Activated naive CD4-positive, alpha-beta T cell treated with Interleukin-2 at 50 U/mL for 16 hours (primary cell): ENCODE measurements around the gene OSTM1.
A peak's percentile ranks its signal among the peaks of the same experiment; 100 is the strongest.

Experiments
- DNase-seq: peaks from one replicate; pipeline ENCODE4 v3.0.0-alpha.2; 2020

Gene OSTM1

GRCh38 chr6:108074359-108075144, at the start of gene OSTM1:
OSTM1 (minus strand) TSS chr6:108074741; CDS start chr6:108074651, 90 bp downstream.
- DNase-seq = peak; percentile 95

DNA sequence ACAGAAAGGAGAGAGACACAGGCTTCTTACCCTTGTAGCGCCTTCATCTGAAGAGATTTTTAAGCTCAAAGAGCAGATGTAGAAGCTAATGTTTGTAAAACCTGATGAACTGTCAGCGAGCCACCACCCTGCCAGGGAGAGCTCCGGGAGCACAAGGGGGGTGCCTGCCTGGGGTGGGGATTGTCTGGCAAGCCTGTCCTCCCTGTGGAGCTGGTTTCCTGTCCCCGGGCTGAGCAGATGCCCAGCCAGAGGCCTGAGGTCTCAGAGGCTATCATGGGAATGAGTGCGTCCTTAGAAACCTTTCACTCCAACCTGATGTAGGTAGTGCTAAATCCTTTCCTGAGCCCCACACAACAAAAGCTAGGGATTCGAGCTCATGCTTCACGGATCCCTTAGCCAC, 49.4 kb upstream of the OSTM1 start:
- no peak for DNase-seq

- no peak for DNase-seq
Observed at GRCh38 chr6:108123481-108123929, 49.0 kb upstream of the OSTM1 start.

GRCh38 chr6:108121612-108122011, 47.1 kb upstream of the OSTM1 start:
- no peak for DNase-seq

DNA sequence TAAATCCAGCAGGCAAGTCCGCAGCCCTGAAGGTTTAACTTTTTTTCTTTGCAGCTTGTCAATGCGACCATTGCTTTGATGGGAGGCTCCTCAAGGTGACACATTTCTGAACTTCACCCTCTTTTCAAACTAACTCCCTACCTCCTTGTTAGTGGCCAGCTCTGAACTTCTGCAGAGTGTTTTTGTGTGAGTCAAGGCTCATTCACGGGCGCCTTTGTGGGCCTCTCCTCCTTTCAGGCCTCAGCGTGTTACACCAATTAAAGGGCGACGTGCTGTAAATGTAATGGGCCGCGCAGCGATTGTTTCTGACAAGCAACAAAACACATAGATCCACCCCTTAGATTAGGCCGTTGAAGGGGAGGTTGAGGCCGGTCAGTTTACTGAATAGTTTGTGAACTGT, 45.8 kb upstream of the OSTM1 start:
- DNase-seq = no peak

DNA sequence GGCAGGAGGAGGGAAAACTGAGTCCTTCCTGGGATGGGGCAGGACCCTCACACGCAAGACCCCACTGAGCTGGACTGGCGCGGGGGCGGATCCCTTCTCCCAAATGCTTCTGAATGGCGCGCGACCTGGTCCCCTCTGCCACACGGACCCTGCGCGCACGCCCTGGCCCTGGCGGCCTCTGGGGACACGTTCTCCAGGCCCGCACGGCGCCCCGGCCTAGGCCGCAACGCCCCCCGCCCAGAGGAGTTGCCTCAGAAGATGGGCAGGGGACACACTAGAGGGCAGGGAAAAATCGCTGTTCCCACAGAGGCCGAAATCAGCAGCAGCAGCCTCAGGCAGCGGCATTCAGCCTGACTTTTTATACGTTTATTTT, 45.2 kb upstream of the OSTM1 start:
- no peak for DNase-seq

DNA sequence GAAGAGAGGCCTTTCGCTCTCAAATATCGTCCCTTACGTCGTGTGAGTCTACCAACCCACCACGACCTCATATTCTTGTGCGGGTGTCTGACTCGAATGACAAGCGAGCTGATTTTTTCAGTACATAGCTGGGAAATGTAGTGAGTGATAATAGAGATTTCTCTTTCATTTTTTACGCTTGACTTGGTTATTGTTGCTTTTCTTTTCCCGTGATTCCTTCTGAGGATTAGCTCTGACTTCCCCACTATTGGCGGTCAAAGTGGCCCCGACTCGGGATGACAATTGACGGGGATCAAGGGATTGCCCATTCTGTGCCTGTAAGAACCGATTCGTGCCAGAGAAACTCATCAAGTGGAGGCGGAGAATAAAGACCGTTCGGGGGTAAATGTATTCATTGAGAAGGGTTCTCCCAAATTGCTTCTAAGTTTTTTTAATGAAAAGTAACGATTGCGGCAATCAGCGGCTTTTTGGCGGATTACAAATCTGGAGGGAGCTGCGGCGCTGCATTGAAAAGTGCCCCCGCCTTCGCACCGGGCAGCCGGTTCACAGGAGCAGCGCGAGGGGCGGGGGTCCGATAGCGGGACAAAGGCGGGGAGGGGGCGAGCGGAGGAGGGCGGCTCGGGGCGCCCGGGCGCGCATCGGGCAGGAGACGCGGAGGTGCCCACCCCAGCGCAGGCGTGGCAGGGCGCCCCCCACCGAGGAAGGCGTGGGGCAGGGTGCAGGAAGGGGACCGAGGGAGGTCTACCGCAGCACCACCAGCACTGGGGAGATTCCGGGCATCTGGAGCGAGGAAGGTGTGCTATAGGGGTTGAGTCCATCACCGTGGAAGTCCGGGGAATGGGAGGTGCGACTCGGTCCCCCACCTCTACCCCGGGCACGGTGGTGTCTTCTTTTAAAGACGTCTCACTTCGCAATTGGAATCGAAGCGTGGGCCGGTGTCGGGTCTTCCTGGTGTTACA, 44.5 kb upstream of the OSTM1 start:
- DNase-seq = no peak

DNA sequence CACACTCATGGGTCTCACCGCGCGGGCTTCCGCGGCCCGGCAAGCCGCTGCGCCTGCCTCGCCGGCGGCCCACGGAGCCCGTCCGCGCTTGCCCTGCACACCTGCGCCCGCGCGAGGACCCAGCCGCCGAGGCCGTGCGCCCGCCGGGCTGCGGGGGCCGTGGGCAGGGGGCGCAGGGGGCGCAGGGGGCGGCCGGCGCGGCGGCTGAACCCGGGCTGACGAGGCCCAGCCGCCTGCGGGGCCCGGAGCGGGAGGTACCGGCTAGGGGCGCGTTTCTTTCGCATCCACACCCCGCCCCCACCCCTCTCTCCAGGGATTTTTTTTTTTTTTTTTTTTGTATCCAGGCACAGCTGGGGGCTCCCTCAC, 43.8 kb upstream of the OSTM1 start:
- no peak for DNase-seq

- no peak for DNase-seq
Observed at GRCh38 chr6:108117427-108118358, 43.2 kb upstream of the OSTM1 start.

DNA sequence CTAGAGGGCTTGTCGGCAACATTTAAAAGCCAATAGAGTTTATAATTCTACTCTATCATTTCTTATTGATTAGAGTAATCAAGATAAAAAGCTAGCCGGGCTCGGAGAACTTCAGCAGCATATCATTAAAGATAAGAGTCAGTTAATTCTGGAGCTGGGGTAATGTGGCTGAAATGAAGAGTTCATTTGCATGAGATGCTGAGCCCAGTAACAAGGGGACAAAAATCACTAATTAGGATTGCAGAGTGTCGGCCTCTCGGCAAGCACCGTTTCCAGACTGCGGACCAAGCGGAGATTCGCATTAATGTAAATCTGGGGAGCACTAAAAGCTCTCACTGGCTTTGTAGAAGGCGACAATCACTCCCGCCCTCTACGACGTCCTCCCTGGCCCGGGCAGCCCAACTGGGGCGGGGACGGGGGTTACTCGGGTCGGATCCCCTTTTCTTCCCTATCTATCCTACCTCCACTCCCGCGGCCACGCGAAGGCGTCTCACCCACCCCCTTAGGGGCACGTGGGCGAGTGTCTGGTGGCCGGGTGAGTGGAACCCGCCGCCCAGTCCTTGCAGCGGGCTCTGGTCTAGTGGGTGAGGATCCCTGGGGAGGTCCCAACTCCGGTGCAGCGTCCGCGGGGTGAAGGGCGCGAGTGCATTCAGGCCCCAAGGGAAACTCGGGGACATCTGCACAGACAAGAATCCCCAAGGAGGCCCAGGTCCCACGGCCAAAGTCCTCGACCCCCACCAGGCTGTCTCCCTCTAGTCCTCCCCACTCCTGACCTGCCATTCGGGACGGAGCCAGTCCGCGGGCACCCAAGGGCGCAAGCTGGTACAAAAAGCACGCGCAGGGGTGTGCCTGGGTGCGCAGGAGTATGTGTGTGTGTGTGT, 42.2 kb upstream of the OSTM1 start:
- DNase-seq = no peak

- DNase-seq = no peak
Observed at GRCh38 chr6:108115598-108116058, 41.1 kb upstream of the OSTM1 start.

DNA sequence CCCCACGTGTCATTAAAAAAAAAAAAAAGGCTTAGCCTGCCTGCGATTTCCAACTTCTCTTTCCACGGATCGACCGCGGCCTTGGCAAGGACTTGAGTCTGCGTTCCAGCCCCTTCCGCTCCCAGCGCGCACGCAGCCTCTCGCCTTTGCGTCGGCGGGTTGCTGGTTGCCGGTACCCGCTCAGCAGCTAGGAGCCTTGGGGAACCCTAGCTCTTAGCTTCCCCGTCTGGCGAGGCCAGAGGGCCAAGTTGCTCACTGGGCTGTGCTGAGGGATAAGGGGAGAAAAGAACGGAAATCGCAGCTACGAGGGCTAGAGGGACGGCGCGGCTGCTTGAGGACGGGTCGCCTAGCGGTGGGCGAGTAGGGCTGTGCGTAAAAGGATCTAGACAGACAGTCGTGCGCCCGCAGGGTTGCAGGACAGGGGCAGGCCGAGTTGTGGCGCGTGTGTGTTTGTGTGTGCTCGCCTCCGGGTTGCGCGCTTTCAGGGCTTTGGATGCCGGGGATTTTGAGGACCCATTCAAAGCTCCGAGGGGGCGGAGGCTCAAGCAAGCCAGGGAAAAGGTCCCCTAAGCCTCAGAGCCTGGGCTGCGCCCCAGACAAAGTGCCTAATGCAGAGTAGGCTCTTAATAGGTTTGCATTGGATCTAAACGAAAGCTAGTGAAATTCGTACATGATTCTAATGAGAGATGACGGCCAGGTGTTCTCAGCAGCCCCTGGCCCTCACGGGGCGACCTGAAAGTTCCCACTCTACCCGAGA, 40.5 kb upstream of the OSTM1 start:
- peak; percentile 42 for DNase-seq

DNA sequence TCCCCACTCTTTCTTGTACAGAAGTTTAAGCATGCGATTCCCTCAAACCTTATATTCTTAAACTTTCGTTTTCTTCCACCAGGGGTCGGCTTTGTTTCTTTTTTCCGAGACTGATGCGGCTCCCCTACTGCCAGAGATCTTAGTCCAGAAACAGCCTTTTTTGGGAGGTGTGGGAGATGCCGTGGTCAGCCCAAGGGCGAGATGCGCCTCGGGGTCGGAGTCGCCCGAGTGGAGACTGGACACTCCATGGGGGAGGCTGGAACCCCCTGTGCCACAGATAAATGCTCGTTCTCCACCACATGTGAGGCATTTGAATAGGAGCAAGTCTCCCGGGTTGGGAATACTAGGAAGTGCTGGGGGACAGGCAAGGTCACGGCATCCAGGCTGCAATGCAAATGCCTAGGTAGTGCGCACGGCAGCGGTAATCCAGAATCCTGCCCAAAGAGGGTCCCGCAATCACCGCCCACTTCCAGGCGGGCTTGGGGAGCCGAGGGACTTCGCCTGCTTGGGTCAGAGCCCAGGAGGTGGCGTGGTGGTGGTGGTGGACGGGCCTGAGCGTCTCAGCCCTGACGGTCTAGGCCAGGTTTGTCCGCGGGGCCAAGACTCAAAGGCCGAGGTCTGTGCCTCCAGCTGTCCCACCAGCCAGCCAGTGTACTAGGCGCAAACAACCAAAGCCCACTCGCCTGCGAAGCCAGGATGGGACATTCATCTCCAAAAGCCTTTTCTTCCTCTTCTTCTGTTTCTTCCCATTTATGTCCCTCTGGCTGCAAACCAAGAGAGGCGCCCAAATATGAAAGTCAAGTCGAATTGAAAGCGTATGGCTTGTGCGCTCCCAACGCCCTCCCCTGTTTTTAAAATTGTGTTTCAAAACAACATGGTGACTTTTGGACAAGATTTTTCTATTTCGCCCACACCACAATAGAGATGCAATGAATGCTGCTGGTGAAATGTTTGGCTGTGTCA, 39.3 kb upstream of the OSTM1 start:
- no peak for DNase-seq

DNA sequence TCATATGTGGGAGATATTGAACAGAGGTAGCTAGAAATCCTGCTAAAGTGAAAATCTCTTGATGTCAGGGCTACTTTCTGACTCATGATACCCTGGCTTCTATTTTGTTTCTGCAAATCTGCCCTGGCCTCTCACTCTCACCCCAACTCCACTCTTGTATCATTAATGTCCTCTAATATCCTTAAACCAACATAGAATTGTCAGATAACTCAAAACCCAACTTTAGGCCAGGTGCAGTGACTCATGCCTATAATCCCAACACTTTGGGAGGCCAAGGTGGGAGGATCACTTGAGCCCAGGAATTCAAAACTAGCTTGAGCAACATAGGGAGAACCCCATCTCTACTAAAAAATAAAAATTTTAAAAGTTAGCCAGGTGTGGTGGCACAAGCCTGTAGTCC, 33.8 kb upstream of the OSTM1 start:
- no peak for DNase-seq

GRCh38 chr6:108107102-108107501, 32.6 kb upstream of the OSTM1 start:
- no peak for DNase-seq

DNA sequence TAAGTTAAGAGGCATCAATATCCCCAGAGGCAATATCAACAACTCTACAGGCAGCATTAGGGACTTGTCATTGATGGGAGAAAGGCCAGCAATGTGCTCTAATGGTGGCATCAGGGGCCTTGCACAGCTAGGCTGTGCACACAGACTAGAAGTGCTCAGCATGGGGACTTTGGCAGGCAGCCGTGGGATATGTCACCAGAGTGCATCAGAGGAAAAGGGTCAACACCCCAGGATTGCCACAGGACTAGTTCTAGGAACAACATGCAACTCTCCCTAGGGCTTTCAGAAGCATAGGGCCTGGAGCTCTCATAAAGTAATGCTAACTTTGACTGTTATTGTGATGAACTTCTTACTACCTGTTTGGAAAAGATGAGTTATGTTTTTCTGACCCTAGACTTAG, 32.2 kb upstream of the OSTM1 start:
- DNase-seq = no peak

- DNase-seq = no peak
Observed at GRCh38 chr6:108106261-108106660, 31.7 kb upstream of the OSTM1 start.

- DNase-seq = no peak
Observed at GRCh38 chr6:108105571-108105970, 31.0 kb upstream of the OSTM1 start.

DNA sequence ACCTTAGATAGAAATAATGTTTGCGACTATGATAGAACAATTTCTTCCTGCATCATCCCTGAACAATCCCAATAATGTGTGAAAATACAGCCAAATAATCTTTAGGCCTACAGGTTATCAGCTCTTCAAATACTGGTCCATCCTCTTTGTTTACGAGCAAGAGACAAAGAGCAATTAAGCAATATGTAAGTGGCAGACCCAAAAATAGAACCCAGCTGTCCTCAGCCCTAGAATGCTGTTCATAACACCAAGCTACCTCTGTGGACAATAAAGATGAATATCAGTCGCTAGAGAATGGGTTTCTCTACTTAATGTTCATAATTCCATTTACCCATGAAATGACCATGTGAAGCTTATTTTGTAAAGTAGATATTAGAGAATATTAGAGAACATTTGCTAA, 28.4 kb upstream of the OSTM1 start:
- no peak for DNase-seq

DNA sequence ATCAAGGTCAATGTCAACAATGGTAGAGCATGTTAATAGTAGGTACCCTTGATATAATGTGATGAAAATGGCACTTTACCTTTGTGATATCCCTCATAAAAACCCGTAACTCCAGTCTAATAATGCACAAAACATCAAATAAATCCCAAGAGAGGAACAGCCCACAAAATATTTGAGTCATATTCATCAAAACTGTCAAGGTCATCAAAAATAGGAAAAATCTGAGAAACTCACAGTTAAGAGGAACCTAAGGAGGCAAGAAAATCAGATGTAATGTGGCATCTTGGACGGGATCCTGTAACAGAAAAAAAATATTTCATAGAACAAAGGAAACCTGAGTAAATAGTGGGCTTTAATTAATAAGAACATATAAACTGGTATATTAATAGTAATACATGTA, 25.5 kb upstream of the OSTM1 start:
- DNase-seq = no peak
